SU-DHL-6 (cell line): ENCODE results near the gene PSMB8.

ENCODE experiments used
- EZH2phosphoT487 ChIP-seq: fragments of 200-600 bp; sonication (generic), shearing (Covaris generic); conservative IDR thresholded peaks from 2 replicates; pipeline ENCODE4 v1.6.1; 2018; ENCODE audit warnings: mild to moderate bottlenecking, antibody characterized with exemption, low read length, moderate library complexity, mixed read lengths
- TF ChIP-seq, protein P1 (sequence below): fragments of 200-600 bp; sonication (generic); IDR thresholded peaks from one replicate; pipeline ENCODE4 v1.5.1; 2017; ENCODE audit warnings: antibody characterized with exemption, mild to moderate bottlenecking, low read length, moderate library complexity; ENCODE audit not compliant: insufficient read depth, poor library complexity, severe bottlenecking

- TF ChIP-seq, protein P1, sequence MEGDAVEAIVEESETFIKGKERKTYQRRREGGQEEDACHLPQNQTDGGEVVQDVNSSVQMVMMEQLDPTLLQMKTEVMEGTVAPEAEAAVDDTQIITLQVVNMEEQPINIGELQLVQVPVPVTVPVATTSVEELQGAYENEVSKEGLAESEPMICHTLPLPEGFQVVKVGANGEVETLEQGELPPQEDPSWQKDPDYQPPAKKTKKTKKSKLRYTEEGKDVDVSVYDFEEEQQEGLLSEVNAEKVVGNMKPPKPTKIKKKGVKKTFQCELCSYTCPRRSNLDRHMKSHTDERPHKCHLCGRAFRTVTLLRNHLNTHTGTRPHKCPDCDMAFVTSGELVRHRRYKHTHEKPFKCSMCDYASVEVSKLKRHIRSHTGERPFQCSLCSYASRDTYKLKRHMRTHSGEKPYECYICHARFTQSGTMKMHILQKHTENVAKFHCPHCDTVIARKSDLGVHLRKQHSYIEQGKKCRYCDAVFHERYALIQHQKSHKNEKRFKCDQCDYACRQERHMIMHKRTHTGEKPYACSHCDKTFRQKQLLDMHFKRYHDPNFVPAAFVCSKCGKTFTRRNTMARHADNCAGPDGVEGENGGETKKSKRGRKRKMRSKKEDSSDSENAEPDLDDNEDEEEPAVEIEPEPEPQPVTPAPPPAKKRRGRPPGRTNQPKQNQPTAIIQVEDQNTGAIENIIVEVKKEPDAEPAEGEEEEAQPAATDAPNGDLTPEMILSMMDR, result no peak
- TF ChIP-seq EZH2phosphoT487, result no peak
These were observed 27.9 kb downstream of the PSMB8 start for GRCh38 chr6:32815996-32816395.
